Upper lobe of right lung (tissue), 1 donor: ENCODE data around the gene SLC9A9. TPM values are rescaled to one million over a fixed set of nuclear protein-coding genes. Genes with fewer than 3 reads are reported as not detected.
A peak's percentile ranks its signal among the peaks of the same experiment; 100 is the strongest.

Experiments
- ATAC-seq: fragments of 200-7000 bp; cut with Tn5 transposase; one replicate; pipeline ENCODE4 v1.9.1; 2020; ENCODE audit warnings: mild to moderate bottlenecking, moderate library complexity
- DNase-seq: peaks from one replicate; pipeline ENCODE4 v3.0.0-alpha.2; 2020
- H3K27ac ChIP-seq: fragments of 200-600 bp; one replicate; pipeline ENCODE4 v1.8.0; 2022
- H3K27me3 ChIP-seq: fragments of 200-600 bp; one replicate; pipeline ENCODE4 v1.8.0; 2022; ENCODE audit warnings: mild to moderate bottlenecking
- H3K36me3 ChIP-seq: fragments of 200-600 bp; one replicate; pipeline ENCODE4 v1.8.0; 2022
- H3K4me1 ChIP-seq: fragments of 200-600 bp; one replicate; pipeline ENCODE4 v1.8.0; 2022
- H3K4me3 ChIP-seq: fragments of 200-600 bp; one replicate; pipeline ENCODE4 v1.8.0; 2022; ENCODE audit warnings: mild to moderate bottlenecking
- H3K9me3 ChIP-seq: fragments of 200-600 bp; one replicate; pipeline ENCODE4 v1.8.0; 2022
- CTCF ChIP-seq: fragments of 200-600 bp; IDR thresholded peaks from one replicate; pipeline ENCODE4 v1.8.0; 2022; ENCODE audit warnings: antibody characterized with exemption
- intact Hi-C: fragments of 100-400 bp; cut with DNase I; formaldehyde crosslinking; loops from one replicate; pipeline ENCODE4 v1.11.0; 2022
- total RNA-seq: library from RNA; stranded (reverse); fragmentation: NEBNext Ultra II Directional; extraction: Animal tissue kit (Norgen Biotek cat#: 25700); gene quantifications from one replicate; pipeline ENCODE4 v1.2.1, GENCODE V29; 2021
- donor health status: DM: no; HTN: yes; CAD: no; lungs with severe emphysema.

Gene SLC9A9
- total RNA-seq, 1 donor from 2014 or later: 13.3 TPM

GRCh38 chr3:143538061-143538460 lies 310.2 kb downstream of the SLC9A9 start:
- H3K27me3 ChIP-seq: no peaks in the 10 kb centered on the region
- H3K4me1 ChIP-seq: no peaks in the 10 kb centered on the region
- no peaks in the 10 kb centered on the region for H3K9me3 ChIP-seq
- ATAC-seq (no peak), DNase-seq (no peak)
- no peak for TF ChIP-seq CTCF
- intact Hi-C loops: no loop called here
- H3K36me3 ChIP-seq: no peaks in the 10 kb centered on the region
- no peak overlapping the region for H3K4me3 ChIP-seq
- no peak overlapping the region for H3K27ac ChIP-seq

- no peak for DNase-seq
- no peaks in the 10 kb centered on the region for H3K36me3 ChIP-seq
- intact Hi-C loops: no loop called here
- ATAC-seq: peak; percentile 24
- H3K27ac ChIP-seq: no peak overlapping the region
- H3K9me3 ChIP-seq: no peaks in the 10 kb centered on the region
- no peaks in the 10 kb centered on the region for H3K4me1 ChIP-seq
- no peaks in the 10 kb centered on the region for H3K27me3 ChIP-seq
- no peak for TF ChIP-seq CTCF
- H3K4me3 ChIP-seq: no peak overlapping the region
Observed at GRCh38 chr3:143536817-143537535, 311.3 kb downstream of the SLC9A9 start.

- H3K4me3 ChIP-seq: no peak overlapping the region
- no peak for DNase-seq
- H3K36me3 ChIP-seq: no peaks in the 10 kb centered on the region
- no peak for TF ChIP-seq CTCF
- H3K27ac ChIP-seq: no peak overlapping the region
- no peak for ATAC-seq
- intact Hi-C loops: no loop called here
- no peaks in the 10 kb centered on the region for H3K9me3 ChIP-seq
- no peaks in the 10 kb centered on the region for H3K27me3 ChIP-seq
- H3K4me1 ChIP-seq: no peaks in the 10 kb centered on the region
Observed at GRCh38 chr3:143535994-143536784, 312.1 kb downstream of the SLC9A9 start.

- H3K27ac ChIP-seq: no peak overlapping the region
- no peak for TF ChIP-seq CTCF
- H3K27me3 ChIP-seq: no peaks in the 10 kb centered on the region
- peaks cover 12% of the 10 kb centered on the region for H3K4me1 ChIP-seq
- no peak overlapping the region for H3K4me3 ChIP-seq
- DNase-seq: no peak
- ATAC-seq: no peak
- no peaks in the 10 kb centered on the region for H3K9me3 ChIP-seq
- intact Hi-C loops: no loop called here
- no peaks in the 10 kb centered on the region for H3K36me3 ChIP-seq
Observed at GRCh38 chr3:143533391-143533790, 314.9 kb downstream of the SLC9A9 start.

- Histone ChIP-seq H3K4me1 (peaks cover 13% of the 10 kb centered on the region), H3K27ac (no peak overlapping the region), H3K4me3 (no peak overlapping the region), H3K36me3 (no peaks in the 10 kb centered on the region), H3K27me3 (no peaks in the 10 kb centered on the region), H3K9me3 (no peaks in the 10 kb centered on the region)
- intact Hi-C loops: no loop called here
- ATAC-seq (no peak), DNase-seq (no peak)
- no peak for TF ChIP-seq CTCF
Observed at GRCh38 chr3:143532091-143532490, 316.2 kb downstream of the SLC9A9 start.
